GM19467 (cell line): Measurements from ENCODE around the gene SFMBT2.
"Not testable (repeated sequence)": the region's sequence is repeated elsewhere in the genome, so short reads cannot be mapped to it uniquely, and the experiment has no call there.

Source experiments
- ATAC-seq: cut with Tn5 transposase; IDR thresholded peaks from one replicate; pipeline ENCODE4 v1.9.1; 2021; ENCODE audit warnings: mild to moderate bottlenecking, moderate library complexity; ENCODE audit not compliant: unreplicated experiment

Gene SFMBT2

GRCh38 chr10:7333961-7334641 lies 76.7 kb downstream of the SFMBT2 start:
- ATAC-seq: no peak

- no peak for ATAC-seq
Observed at GRCh38 chr10:7329219-7329618, 81.6 kb downstream of the SFMBT2 start.

DNA sequence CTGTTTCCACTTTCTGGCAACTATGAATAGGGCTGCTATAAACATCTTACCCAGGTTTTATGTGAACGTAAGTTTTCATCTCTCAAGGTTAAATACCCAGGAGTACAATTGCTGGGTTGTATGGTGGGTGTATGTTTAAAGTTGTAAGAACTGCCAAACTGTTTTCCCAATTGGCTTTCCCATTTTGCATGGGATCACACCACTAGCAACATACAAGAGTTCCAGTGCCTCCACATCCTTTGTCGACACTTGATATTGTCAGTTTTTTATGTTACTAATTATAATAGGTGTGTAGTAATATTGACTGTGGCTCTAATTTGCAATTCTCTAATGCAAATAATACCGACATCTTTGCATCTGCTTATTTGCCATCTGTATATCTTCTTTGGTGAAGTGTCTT lies 82.9 kb downstream of the SFMBT2 start:
- ATAC-seq: no peak

GRCh38 chr10:7322623-7323022 lies 88.2 kb downstream of the SFMBT2 start:
- no peak for ATAC-seq

- ATAC-seq: no peak
Observed at GRCh38 chr10:7320072-7320471, 90.8 kb downstream of the SFMBT2 start.

DNA sequence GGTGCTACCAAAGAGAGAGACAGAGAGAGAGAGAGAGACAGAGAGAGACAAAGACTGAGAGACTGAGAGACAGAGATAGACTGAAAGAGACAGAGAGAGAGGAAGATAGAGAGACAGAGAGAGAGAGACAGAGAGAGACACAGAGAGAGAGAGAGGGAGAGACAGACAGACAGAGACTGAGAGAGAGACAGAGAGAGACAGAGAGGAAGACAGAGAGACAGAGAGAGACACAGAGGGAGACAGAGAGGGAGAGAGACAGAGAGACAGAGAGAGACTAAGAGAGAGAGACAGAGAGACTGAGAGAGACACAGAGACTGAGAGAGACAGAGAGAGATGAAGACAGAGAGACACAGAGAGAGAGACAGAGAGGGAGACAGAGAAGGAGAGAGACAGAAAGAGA lies 91.2 kb downstream of the SFMBT2 start:
- no peak for ATAC-seq

GRCh38 chr10:7318836-7319235 lies 92.0 kb downstream of the SFMBT2 start:
- no peak for ATAC-seq

DNA sequence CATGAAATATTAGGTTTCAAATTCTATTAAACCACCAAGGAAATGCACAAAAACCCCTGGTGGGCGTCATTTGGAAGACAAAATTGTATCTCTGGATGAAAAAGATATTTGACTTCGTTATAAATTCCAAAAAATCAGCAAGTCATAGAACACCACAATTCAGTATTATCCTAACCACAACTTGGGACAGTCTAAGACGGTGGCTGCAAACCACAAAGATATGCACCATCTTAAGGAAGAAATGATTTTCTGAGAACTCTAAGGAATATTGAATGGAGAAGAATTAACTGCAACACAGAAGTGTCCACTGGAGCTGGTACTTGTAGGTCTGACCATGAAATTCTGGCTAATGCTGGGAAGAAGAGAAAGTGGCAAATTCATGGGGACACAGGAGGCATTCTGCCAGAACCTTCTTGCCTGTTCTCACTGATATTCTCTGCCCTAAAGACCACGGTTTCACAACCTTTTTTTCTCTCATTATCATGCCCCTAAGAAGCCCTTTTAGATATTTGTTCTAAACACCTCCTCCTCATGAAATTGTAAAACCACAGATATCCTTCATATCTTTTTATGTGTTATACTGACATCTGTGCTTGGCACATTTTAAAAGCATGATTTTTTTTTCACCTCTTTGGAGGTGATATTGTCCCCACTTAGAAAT lies 92.9 kb downstream of the SFMBT2 start:
- ATAC-seq: no peak

- ATAC-seq: no peak
Observed at GRCh38 chr10:7316839-7317238, 94.0 kb downstream of the SFMBT2 start.

GRCh38 chr10:7315906-7316305 lies 94.9 kb downstream of the SFMBT2 start:
- no peak for ATAC-seq

- no peak for ATAC-seq
Observed at GRCh38 chr10:7314170-7314569, 96.7 kb downstream of the SFMBT2 start.

DNA sequence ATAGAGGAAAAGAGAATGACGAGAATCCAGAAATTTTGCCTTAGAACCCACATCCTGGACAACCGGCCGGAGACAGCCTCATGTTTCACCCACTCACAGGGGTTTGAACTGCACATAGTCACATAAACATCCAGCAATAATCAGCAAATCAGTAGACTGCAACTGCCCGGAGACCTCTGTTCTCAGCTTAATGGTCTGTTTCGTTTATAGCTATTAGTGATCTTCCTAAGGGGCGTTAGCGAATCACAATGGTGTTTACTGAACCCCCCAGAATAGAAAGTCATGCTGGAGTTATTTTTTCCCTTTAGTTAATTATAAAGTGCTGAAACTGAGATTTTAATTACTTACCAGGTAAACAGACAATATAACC lies 98.4 kb downstream of the SFMBT2 start:
- no peak for ATAC-seq

- ATAC-seq: not testable (repeated sequence)
Observed at GRCh38 chr10:7311850-7312487, 98.9 kb downstream of the SFMBT2 start.

DNA sequence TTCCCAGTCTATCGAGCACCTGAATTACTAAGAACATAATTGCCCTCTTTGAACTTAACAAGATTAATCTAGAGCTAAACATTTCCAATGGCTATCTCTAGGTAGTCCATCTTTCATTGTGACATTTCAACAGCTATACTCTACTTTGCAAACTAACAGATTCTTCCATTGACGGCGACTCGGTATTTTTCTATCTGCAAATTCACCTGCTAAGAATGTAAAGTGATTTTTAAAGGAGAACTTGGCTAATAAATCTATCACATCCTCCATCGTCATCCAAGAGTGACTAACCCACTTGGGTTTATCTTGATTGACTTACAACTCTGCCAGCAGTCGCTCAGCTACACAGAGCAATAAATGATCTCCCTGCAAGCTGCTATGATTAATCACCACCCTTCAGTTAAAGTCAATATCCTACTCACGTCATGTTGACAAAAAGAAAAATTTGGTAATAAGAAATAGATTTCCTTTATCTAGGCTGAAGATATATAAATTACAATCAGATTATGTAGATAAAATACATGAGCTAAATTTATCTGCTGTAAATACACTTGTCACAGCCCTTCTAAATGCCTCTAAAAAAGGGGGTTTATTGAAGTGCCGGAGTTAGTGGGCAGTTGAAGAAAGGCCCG lies 99.5 kb downstream of the SFMBT2 start:
- ATAC-seq: no peak

- no peak for ATAC-seq
Observed at GRCh38 chr10:7310076-7310475, 100.8 kb downstream of the SFMBT2 start.

DNA sequence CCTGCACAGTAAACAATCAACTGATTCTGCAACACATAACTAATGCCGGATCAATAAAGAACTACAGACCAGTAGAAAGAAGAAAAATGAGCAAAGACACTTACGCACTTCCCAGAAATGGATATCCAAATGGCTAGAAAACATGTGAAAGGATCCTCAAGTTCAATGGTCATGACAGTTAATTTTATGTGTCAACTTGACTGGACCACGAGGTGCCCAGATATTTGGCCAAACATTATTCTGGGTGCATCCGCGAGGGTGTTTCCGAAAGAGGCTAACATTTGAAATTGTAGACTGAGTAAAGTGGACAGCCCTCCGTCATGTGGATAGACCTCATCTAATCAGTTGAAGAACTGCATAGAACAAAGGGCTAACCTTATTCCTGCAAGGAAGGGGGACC lies 102.0 kb downstream of the SFMBT2 start:
- ATAC-seq: no peak

- no peak for ATAC-seq
Observed at GRCh38 chr10:7306616-7307015, 104.2 kb downstream of the SFMBT2 start.

DNA sequence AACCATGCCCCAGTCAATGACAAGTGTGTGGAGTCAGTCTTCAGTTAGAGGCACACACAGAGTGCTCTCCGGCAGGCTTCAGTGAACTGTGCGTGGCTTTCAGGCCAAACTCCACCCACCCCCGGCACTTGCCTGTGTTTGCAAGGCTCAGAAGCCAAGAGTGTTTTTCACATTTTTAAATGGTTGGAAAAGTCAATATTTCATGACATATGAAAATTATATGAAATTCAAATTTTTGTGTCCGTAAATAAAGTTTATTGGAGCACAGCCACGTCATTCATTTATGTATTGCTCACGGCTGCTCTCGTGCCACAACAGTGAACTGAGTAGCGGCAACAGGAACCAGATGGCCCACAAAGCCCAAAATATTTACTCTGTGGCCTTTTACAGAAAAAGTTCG lies 104.7 kb downstream of the SFMBT2 start:
- no peak for ATAC-seq

GRCh38 chr10:7305053-7305452 lies 105.8 kb downstream of the SFMBT2 start:
- no peak for ATAC-seq

DNA sequence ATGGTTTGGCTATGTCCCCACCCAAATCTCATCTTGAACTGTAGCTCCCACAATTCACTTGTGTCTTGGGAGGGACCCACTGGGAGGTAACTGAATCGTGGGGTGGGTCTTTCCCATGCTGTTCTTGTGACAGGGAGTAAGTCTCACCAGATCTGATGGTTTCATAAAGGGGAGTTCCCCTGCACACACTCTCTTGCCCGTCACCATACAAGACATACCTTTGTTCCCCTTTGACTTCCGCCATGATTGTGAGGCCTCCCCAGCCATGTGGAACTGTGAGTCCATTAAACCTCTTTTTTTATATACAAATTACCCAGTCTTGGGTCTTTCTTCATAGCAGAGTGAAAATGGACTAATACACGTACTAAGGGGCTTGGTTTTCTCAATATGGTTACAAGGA lies 106.7 kb downstream of the SFMBT2 start:
- no peak for ATAC-seq

DNA sequence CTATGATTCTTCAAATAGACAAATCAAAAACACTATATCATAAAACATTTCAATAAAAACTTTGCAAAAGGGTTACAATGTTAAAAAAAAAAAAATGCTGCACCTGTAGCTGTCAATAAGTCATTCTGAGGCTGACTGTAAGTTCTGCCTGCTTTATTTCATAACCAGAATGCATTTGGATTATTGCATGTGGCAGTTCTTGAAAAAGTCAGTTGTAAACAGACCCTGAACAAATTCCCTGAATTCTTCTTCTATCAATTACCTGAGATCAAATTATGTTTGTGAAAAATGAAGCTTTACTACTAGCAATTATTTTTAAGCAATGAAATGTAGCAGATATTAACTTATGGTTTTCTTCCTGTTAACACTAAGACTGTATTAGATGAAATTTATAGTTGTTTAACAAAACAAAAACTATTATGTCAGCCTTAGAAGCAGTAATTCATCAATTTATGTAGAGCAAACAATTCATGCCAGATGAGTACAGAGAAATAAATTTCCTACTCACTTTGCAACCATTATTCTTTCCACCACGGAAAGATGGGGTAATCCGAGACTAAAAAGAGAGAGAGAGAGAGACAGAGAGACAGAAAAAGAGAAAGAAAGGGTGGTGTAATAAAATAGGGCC lies 107.8 kb downstream of the SFMBT2 start:
- ATAC-seq: no peak
